ENCODE data around the gene RAB40C. TPM values are rescaled to one million over a fixed set of nuclear protein-coding genes. Genes with fewer than 3 reads are reported as not detected.

Gene RAB40C
- total RNA-seq, 1 experiment from 2014 or later: 30.7 TPM

- no peak for TF ChIP-seq REST (IDR thresholded peaks at IDR 0.05; ENCODE audit: insufficient read depth in 1 of 2, low read depth in 2 of 2, low read length in 1 of 2)
- TF ChIP-seq SIN3A (IDR thresholded peaks at IDR 0.05; ENCODE audit: borderline replicate concordance, insufficient read depth, low read depth, low read length): no peak
- no peak for TF ChIP-seq POLR2AphosphoS5 (IDR thresholded peaks at IDR 0.05; ENCODE audit: low read depth, low read length)
- TF ChIP-seq TCF7L2 (IDR thresholded peaks at IDR 0.05; ENCODE audit: low read depth, low read length): no peak
- no peak for TF ChIP-seq CTCF (IDR thresholded peaks at IDR 0.05)
- POLR2A ChIA-PET: no interaction called here
- Histone ChIP-seq H3K9me3 (ENCODE audit: control insufficient read depth, insufficient read depth, low read depth, low read length) (no peaks in the 10 kb centered on the region), H3K4me3 (ENCODE audit: low read depth in 2 of 2, low read length in 2 of 2) (no peak overlapping the region), H3K36me3 (ENCODE audit: control insufficient read depth, insufficient read depth, low read length) (no peaks in the 10 kb centered on the region), H3K27me3 (ENCODE audit: control insufficient read depth, insufficient read depth, low read length) (no peaks in the 10 kb centered on the region), H3K4me1 (ENCODE audit: control insufficient read depth, insufficient read depth, low read length) (peaks cover 27% of the 10 kb centered on the region), H3K27ac (ENCODE audit: low read length) (no peak overlapping the region)
- BruUV-seq (replicated peaks): no TSS peak
- DNase-seq (ENCODE audit: low read depth, low spot score) (no peak), ATAC-seq (no peak)
- CTCF ChIA-PET: no interaction called here
- intact Hi-C loops (cut with micrococcal nuclease; ENCODE audit: unreplicated experiment) (no loop called here), in situ Hi-C loops (cut with HindIII; ENCODE audit: low pct_unique_long_range_greater_than_20kb, low sequenced_read_pairs) (no loop called here)
These were observed 32.2 kb upstream of the RAB40C start for GRCh38 chr16:557463-558297.

- POLR2A ChIA-PET: no interaction called here
- TF ChIP-seq POLR2AphosphoS5 (IDR thresholded peaks at IDR 0.05; ENCODE audit: low read depth, low read length) (no peak), REST (IDR thresholded peaks at IDR 0.05; ENCODE audit: insufficient read depth in 1 of 2, low read depth in 2 of 2, low read length in 1 of 2) (no peak), CTCF (IDR thresholded peaks at IDR 0.05) (no peak), SIN3A (IDR thresholded peaks at IDR 0.05; ENCODE audit: borderline replicate concordance, insufficient read depth, low read depth, low read length) (no peak)
- no peaks in the 10 kb centered on the region for H3K9me3 ChIP-seq (ENCODE audit: control insufficient read depth, insufficient read depth, low read depth, low read length)
- in situ Hi-C loops (cut with HindIII; ENCODE audit: low pct_unique_long_range_greater_than_20kb, low sequenced_read_pairs): no loop called here
- intact Hi-C loops (cut with micrococcal nuclease; ENCODE audit: unreplicated experiment): no loop called here
- H3K4me1 ChIP-seq (ENCODE audit: control insufficient read depth, insufficient read depth, low read length): peaks cover 31% of the 10 kb centered on the region
- no peaks in the 10 kb centered on the region for H3K36me3 ChIP-seq (ENCODE audit: control insufficient read depth, insufficient read depth, low read length)
- H3K4me3 ChIP-seq (ENCODE audit: low read depth in 2 of 2, low read length in 2 of 2): no peak overlapping the region
- no TSS peak for BruUV-seq (replicated peaks)
- no peaks in the 10 kb centered on the region for H3K27me3 ChIP-seq (ENCODE audit: control insufficient read depth, insufficient read depth, low read length)
- ATAC-seq: peak; percentile 7
- CTCF ChIA-PET: no interaction called here
- DNase-seq (ENCODE audit: low read depth, low spot score): no peak
- peak overlapping the region; percentile 34; the same call in 1 of the 2 replicates for H3K27ac ChIP-seq (ENCODE audit: low read length)
These were observed 31.4 kb upstream of the RAB40C start for GRCh38 chr16:558298-559020.
